A549 (cell line): ENCODE measurements around the gene TRIM17. TPM values are rescaled to one million over a fixed set of nuclear protein-coding genes. Genes with fewer than 3 reads are reported as not detected.

Experiments used
- ATAC-seq, 2 experiments: fragments of 200-7000 bp in 1 of 2; fragments of >200 bp in 1 of 2; cut with Nextera tagmentation in 1 of 2; cut with Tn5 transposase in 1 of 2; 3 replicates each; pipeline versions ENCODE4 v1.8.0 to v1.9.1; 2018 to 2020; ENCODE audit warnings: mild to moderate bottlenecking in 1 of 2, moderate library complexity in 1 of 2
- CTCF ChIA-PET: fragments of 300-600 bp; sonication (Branson Sonifier 250); formaldehyde crosslinking; extraction: SDS; loops from one replicate; lab custom pipeline; 2021; ENCODE audit warnings: antibody characterized with exemption, inconsistent platforms; lab: Yijun Ruan, JAX
- POLR2A ChIA-PET: fragments of 350-600 bp; formaldehyde crosslinking; extraction: SDS; loops from one replicate; lab custom pipeline; 2021; ENCODE audit warnings: antibody characterized with exemption, inconsistent platforms; lab: Yijun Ruan, JAX
- DNase-seq, 2 experiments: peaks; one replicate each; pipeline versions ENCODE4 v3.0.0 to v3.0.0-alpha.2; 2011 to 2016; ENCODE audit warnings: low read depth in 1 of 2, low spot score in 1 of 2
- FAIRE-seq: peaks from 2 replicates; lab custom pipeline; 2011; peaks lifted over from hg19 to GRCh38; lab: Jason Lieb, UNC
- H3K27ac ChIP-seq, 2 experiments: fragments of >200 bp; sonication (Bioruptor Twin); formaldehyde crosslinking; 3 replicates each; pipeline ENCODE4 v1.5.1; 2016 to 2017
- H3K4me1 ChIP-seq: fragments of >200 bp; sonication (Bioruptor Twin); formaldehyde crosslinking; 3 replicates; pipeline ENCODE4 v1.6.1; 2016
- H3K4me2 ChIP-seq: fragments of >200 bp; sonication (Bioruptor Twin); formaldehyde crosslinking; 3 replicates; pipeline ENCODE4 v1.6.1; 2016
- H3K4me3 ChIP-seq: fragments of >200 bp; sonication (Bioruptor Twin); formaldehyde crosslinking; 3 replicates; pipeline ENCODE4 v1.5.1; 2016
- H3K9me3 ChIP-seq: fragments of >200 bp; sonication (Bioruptor Twin); formaldehyde crosslinking; 3 replicates; pipeline ENCODE4 v1.6.1; 2016
- BHLHE40 ChIP-seq: IDR thresholded peaks from 2 replicates; pipeline ENCODE4 v1.6.1; 2012; ENCODE audit warnings: low read depth, low read length, inconsistent platforms
- CBX8 ChIP-seq: fragments of 200-600 bp; sonication (generic); IDR thresholded peaks from 2 replicates; pipeline ENCODE4 v1.6.1; 2016
- CEBPB ChIP-seq, 2 experiments: fragments of >200 bp in 1 of 2; sonication (Bioruptor Twin) in 1 of 2; formaldehyde crosslinking in 1 of 2; IDR thresholded peaks; 2 replicates each; pipeline ENCODE4 v1.6.1; 2012 to 2016
- GATA3 ChIP-seq: IDR thresholded peaks from 2 replicates; pipeline ENCODE4 v1.6.1; 2012; ENCODE audit warnings: borderline replicate concordance
- JUN ChIP-seq, 2 experiments: fragments of >200 bp; sonication (Bioruptor Twin); formaldehyde crosslinking; IDR thresholded peaks; 2 replicates in 1 of 2; 3 replicates in 1 of 2; pipeline ENCODE4 v1.6.1; 2016 to 2017
- PHF8 ChIP-seq: fragments of 200-600 bp; sonication (generic); IDR thresholded peaks from 2 replicates; pipeline ENCODE4 v1.6.1; 2016; ENCODE audit warnings: low read depth, mild to moderate bottlenecking, antibody characterized with exemption, moderate library complexity, borderline replicate concordance
- POLR2A ChIP-seq: IDR thresholded peaks from 2 replicates; pipeline ENCODE4 v1.6.1; 2012; ENCODE audit warnings: mild to moderate bottlenecking, low read length
- RAD21 ChIP-seq, 2 experiments: fragments of >200 bp in 1 of 2; sonication (Bioruptor Twin) in 1 of 2; formaldehyde crosslinking in 1 of 2; IDR thresholded peaks in 1 of 2; conservative IDR thresholded peaks in 1 of 2; 2 replicates in 1 of 2; 3 replicates in 1 of 2; pipeline ENCODE4 v1.6.1; 2012 to 2018; ENCODE audit warnings: inconsistent platforms in 1 of 2
- RNF2 ChIP-seq: fragments of 200-600 bp; sonication (generic); IDR thresholded peaks from 2 replicates; pipeline ENCODE4 v1.6.1; 2016; ENCODE audit warnings: low read depth, mild to moderate bottlenecking, antibody characterized with exemption, moderate library complexity, borderline replicate concordance
- SREBF2 ChIP-seq: fragments of 450-650 bp; IDR thresholded peaks from 2 replicates; pipeline ENCODE4 v1.6.1; 2014; ENCODE audit warnings: mild to moderate bottlenecking, moderate library complexity
- WGBS: methylation state at CpG from one replicate; pipeline ENCODE4 v1.1.6; 2017; ENCODE audit errors: missing lambda C conversion rate; 5-methylcytosine and 5-hydroxymethylcytosine counted together
- polyA plus RNA-seq, 4 experiments: library from polyadenylated mRNA; depleted of rRNA in 3 of 4; stranded (reverse); fragments of >200 nt; fragmentation: RNase III in 1 of 4; extraction: RNeasy Plus Mini Kit Qiagen cat#74134 plus additional on column Dnase treatment in 1 of 4; gene quantifications; 2 replicates in 3 of 4; 3 replicates in 1 of 4; pipeline ENCODE4 v1.2.3, GENCODE V29; 2011 to 2017
- TF ChIP-seq, protein P1 (sequence below): IDR thresholded peaks from 2 replicates; pipeline ENCODE4 v1.6.1; 2012
- TF ChIP-seq, protein P2 (sequence below): IDR thresholded peaks from 2 replicates; pipeline ENCODE4 v1.6.1; 2012
- TF ChIP-seq, protein P3 (sequence below): fragments of >200 bp; sonication (Bioruptor Twin); formaldehyde crosslinking; IDR thresholded peaks from 3 replicates; pipeline ENCODE4 v1.6.1; 2016
- TF ChIP-seq, protein P4 (sequence below): fragments of 250-450 bp; sonication (Bioruptor Pico); IDR thresholded peaks from 2 replicates; pipeline ENCODE4 v1.5.0; 2021; ENCODE audit warnings: mild to moderate bottlenecking, moderate library complexity, borderline replicate concordance

Gene TRIM17
- polyA plus RNA-seq, 2 of the 4 experiments (the other 2 are of a cell fraction), result not detected

DNA sequence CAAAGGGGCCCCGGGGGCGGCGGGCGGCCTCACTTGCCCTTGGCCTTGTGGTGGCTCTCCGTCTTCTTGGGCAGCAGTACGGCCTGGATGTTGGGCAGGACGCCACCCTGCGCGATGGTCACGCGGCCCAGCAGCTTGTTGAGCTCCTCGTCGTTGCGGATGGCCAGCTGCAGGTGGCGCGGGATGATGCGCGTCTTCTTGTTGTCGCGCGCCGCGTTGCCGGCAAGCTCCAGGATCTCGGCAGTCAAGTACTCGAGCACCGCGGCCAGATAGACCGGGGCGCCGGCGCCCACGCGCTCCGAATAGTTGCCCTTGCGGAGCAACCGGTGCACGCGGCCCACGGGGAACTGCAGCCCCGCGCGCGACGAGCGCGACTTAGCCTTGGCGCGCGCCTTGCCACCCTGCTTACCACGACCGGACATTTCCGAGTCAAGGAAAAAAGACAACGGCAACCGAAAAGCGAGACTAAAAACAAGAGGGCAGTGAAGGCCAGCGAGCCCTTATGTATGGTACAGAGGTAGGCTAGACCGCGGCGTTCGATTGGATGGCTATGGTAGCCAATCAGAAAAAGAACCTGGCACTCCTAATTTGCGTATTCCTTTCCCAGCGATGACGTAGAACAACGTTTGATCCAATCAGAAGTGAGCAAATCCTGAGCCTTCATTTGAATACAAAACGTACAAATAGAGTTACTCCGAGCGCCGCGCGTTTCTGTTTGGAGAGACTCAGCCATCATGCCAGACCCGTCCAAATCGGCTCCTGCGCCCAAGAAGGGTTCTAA is 40.9 kb upstream of the TRIM17 start:
- peak; percentile 68 to 83 for ATAC-seq
- ChIA-PET POLR2A (interaction anchor here (0.7 to 1.8 kb wide), 4 partner anchors 29 to 292 kb away, joined by 3 to 7 read pairs (median 4); partner anchors contain the start of genes IBA57, RNF187 and TRIM11), CTCF (interaction anchor here (0.8 to 4.6 kb wide), 9 partner anchors 8 to 323 kb away, joined by 3 to 16 read pairs (median 4); no protein-coding TSS in a partner anchor)
- no peak for FAIRE-seq
- peak; percentile 62 to 83; a peak in 3 of 5 replicates for TF ChIP-seq JUN (IDR thresholded peaks at IDR 0.05)
- TF ChIP-seq, protein P1, sequence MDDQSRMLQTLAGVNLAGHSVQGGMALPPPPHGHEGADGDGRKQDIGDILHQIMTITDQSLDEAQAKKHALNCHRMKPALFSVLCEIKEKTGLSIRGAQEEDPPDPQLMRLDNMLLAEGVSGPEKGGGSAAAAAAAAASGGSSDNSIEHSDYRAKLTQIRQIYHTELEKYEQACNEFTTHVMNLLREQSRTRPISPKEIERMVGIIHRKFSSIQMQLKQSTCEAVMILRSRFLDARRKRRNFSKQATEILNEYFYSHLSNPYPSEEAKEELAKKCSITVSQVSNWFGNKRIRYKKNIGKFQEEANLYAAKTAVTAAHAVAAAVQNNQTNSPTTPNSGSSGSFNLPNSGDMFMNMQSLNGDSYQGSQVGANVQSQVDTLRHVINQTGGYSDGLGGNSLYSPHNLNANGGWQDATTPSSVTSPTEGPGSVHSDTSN, result no peak
- peak; percentile 56; the same call in 1 of the 2 replicates for TF ChIP-seq PHF8
- TF ChIP-seq POLR2A, result peak; percentile 67
- TF ChIP-seq RNF2, result no peak
- TF ChIP-seq, protein P2, sequence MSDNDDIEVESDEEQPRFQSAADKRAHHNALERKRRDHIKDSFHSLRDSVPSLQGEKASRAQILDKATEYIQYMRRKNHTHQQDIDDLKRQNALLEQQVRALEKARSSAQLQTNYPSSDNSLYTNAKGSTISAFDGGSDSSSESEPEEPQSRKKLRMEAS, result peak; percentile 60
- TF ChIP-seq, protein P3, sequence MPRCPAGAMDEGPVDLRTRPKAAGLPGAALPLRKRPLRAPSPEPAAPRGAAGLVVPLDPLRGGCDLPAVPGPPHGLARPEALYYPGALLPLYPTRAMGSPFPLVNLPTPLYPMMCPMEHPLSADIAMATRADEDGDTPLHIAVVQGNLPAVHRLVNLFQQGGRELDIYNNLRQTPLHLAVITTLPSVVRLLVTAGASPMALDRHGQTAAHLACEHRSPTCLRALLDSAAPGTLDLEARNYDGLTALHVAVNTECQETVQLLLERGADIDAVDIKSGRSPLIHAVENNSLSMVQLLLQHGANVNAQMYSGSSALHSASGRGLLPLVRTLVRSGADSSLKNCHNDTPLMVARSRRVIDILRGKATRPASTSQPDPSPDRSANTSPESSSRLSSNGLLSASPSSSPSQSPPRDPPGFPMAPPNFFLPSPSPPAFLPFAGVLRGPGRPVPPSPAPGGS, result 0 out of 3 replicates have a peak, but pooled peaks have one; percentile 24
- TF ChIP-seq BHLHE40, result no peak
- 0 out of 5 replicates have a peak, but pooled peaks of 1 of the 2 experiments have one; percentile 16 for TF ChIP-seq RAD21 (conservative IDR thresholded peaks at IDR 0.05 in 1 of 2, IDR thresholded peaks at IDR 0.05 in 1 of 2)
- TF ChIP-seq, protein P4, sequence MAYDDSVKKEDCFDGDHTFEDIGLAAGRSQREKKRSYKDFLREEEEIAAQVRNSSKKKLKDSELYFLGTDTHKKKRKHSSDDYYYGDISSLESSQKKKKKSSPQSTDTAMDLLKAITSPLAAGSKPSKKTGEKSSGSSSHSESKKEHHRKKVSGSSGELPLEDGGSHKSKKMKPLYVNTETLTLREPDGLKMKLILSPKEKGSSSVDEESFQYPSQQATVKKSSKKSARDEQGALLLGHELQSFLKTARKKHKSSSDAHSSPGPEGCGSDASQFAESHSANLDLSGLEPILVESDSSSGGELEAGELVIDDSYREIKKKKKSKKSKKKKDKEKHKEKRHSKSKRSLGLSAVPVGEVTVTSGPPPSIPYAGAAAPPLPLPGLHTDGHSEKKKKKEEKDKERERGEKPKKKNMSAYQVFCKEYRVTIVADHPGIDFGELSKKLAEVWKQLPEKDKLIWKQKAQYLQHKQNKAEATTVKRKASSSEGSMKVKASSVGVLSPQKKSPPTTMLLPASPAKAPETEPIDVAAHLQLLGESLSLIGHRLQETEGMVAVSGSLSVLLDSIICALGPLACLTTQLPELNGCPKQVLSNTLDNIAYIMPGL (CRISPR knock-in tag), result peak; percentile 37; the same call in 1 of the 2 replicates
- TF ChIP-seq CBX8, result no peak
- H3K4me3 ChIP-seq, result peak overlapping the region; percentile 66
- H3K9me3 ChIP-seq, result no peaks in the 10 kb centered on the region
- peak; percentile 71 to 94 for DNase-seq
- 78% methylated on average over 72 of the region's 74 CpGs for WGBS
- H3K4me1 ChIP-seq, result peaks cover 21% of the 10 kb centered on the region
- H3K27ac ChIP-seq, result peak overlapping the region; percentile 77 to 86
- peak overlapping the region; percentile 89 for H3K4me2 ChIP-seq

DNA sequence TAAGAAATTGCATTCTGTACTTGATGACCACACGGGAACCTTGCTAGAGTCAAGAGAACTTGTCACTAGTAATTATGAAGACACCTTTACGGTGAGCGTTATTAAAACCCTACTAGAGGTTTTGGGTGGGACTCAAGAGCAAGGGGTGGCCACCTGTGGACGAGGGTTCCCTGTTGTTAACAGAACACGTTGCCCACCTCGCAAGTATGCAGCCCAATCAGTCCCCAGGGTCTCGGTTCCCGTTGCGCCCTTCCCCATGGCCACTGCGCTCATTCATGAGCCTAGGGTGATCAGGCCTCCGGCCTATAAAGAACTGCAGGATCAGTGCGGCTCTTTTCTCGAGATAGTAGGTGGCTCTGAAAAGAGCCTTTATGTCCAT is 40.3 kb upstream of the TRIM17 start:
- peak overlapping the region; percentile 67 to 86 for H3K27ac ChIP-seq
- TF ChIP-seq SREBF2, result no peak
- TF ChIP-seq GATA3, result no peak
- no peak for TF ChIP-seq PHF8
- no peak for TF ChIP-seq CEBPB (IDR thresholded peaks at IDR 0.05)
- TF ChIP-seq, all 56 proteins: peak for 0
- ChIA-PET CTCF (interaction anchor here (1.5 to 4.6 kb wide), 3 partner anchors 45 to 322 kb away, joined by 4 to 16 read pairs (median 7); no protein-coding TSS in a partner anchor), POLR2A (interaction anchor here (0.7 to 1.4 kb wide), 3 partner anchors 51 to 291 kb away, joined by 3 to 6 read pairs (median 3); partner anchors contain the start of genes IBA57 and TRIM11)
- Histone ChIP-seq H3K4me2 (peak overlapping the region; percentile 66), H3K4me1 (peaks cover 27% of the 10 kb centered on the region), H3K9me3 (no peaks in the 10 kb centered on the region), H3K4me3 (peak overlapping the region; percentile 54)
- WGBS, result 70% methylated on average over 13 of the region's 13 CpGs
- DNase-seq (no peak), ATAC-seq (peak; percentile 8 to 22; a peak in 5 of 6 replicates), FAIRE-seq (no peak)
